Kidney (tissue), 14 donors: Measurements from ENCODE around the gene HPSE2. TPM values are rescaled to one million over a fixed set of nuclear protein-coding genes. Genes with fewer than 3 reads are reported as not detected.

Source experiments
- DNase-seq, 5 donors: peaks; one replicate each; pipeline ENCODE4 v3.0.0-alpha.2; 2013 to 2020
- FAIRE-seq: peaks from 2 replicates; lab custom pipeline; 2012; peaks lifted over from hg19 to GRCh38; lab: Jason Lieb, UNC
- H3K27ac ChIP-seq, 2 donors: one replicate each; pipeline ENCODE4 v1.7.0; 2013; ENCODE audit warnings: low read depth in 2 of 2, low read length in 2 of 2, inconsistent platforms in 1 of 2
- H3K27me3 ChIP-seq: one replicate; pipeline ENCODE4 v1.7.1; 2013; ENCODE audit warnings: low read length, inconsistent platforms; ENCODE audit not compliant: control insufficient read depth, insufficient read depth
- H3K36me3 ChIP-seq, 3 donors: one replicate each; pipeline versions ENCODE4 v1.7.0 to v1.7.1; 2013; ENCODE audit warnings: low read length in 3 of 3, control low read depth in 1 of 3, inconsistent platforms in 1 of 3; ENCODE audit not compliant: insufficient read depth in 3 of 3, control insufficient read depth in 2 of 3
- H3K4me1 ChIP-seq, 3 donors: one replicate each; pipeline versions ENCODE4 v1.7.0 to v1.7.1; 2013; ENCODE audit warnings: low read length in 3 of 3, inconsistent platforms in 1 of 3, low read depth in 1 of 3; ENCODE audit not compliant: control insufficient read depth in 2 of 3, insufficient read depth in 2 of 3
- H3K4me3 ChIP-seq, 3 donors: one replicate each; pipeline versions ENCODE4 v1.7.0 to v1.8.1; 2013; ENCODE audit warnings: low read length in 3 of 3, control low read depth in 1 of 3, inconsistent platforms in 1 of 3
- H3K9ac ChIP-seq, 3 donors: one replicate each; pipeline versions ENCODE4 v1.7.0 to v1.7.1; 2013; ENCODE audit warnings: low read length in 3 of 3, control low read depth in 1 of 3, inconsistent platforms in 1 of 3
- H3K9me3 ChIP-seq, 3 donors: one replicate each; pipeline versions ENCODE4 v1.7.0 to v1.7.1; 2013; ENCODE audit warnings: low read length in 3 of 3, control low read depth in 1 of 3, inconsistent platforms in 1 of 3; ENCODE audit not compliant: control insufficient read depth in 2 of 3, insufficient read depth in 1 of 3
- CTCF ChIP-seq: IDR thresholded peaks from 3 replicates; pipeline ENCODE4 v1.5.1; 2012; ENCODE audit warnings: mild to moderate bottlenecking, moderate library complexity, borderline replicate concordance; ENCODE audit not compliant: insufficient read depth; ENCODE audit errors: extremely low read depth
- intact Hi-C: fragments of 100-400 bp; cut with DNase I; formaldehyde crosslinking; loops from one replicate; pipeline ENCODE4 v1.11.1; 2022
- polyA plus RNA-seq: library from polyadenylated mRNA; stranded (reverse); fragments of 350-450 nt; fragmentation: Illumina TruSeq; extraction: RNeasy Lipid Tissue Mini Kit (QIAGEN cat#74804); gene quantifications from one replicate; pipeline ENCODE4 v1.2.3, GENCODE V29; 2014; ENCODE audit warnings: low read depth, low replicate concordance; ENCODE audit not compliant: insufficient read depth
- total RNA-seq: library from RNA; stranded (reverse); fragmentation: NEBNext Ultra II Directional; extraction: Animal tissue kit (Norgen Biotek cat#: 25700); gene quantifications from one replicate; pipeline ENCODE4 v1.2.1, GENCODE V29; 2021
- donor health status: control.
- donor health status: control.
- donor health status: control.
- donor health status: control.
- donor health status: control.
- donor health status: DM: yes; HTN: yes; CAD: no.
- donor health status: Normal renal cell carcinoma (clear cell type).

The HPSE2 gene
- total and polyA plus RNA-seq, 2 donors from 2014 or later, result 1.4 to 3.0 TPM

- FAIRE-seq, result no peak
- TF ChIP-seq CTCF, result no peak
- H3K9me3 ChIP-seq, result no peaks in the 10 kb centered on the region
- H3K4me1 ChIP-seq, result no peaks in the 10 kb centered on the region
- intact Hi-C loops, result no loop called here
- no peak overlapping the region for H3K4me3 ChIP-seq
- H3K27ac ChIP-seq, result no peak overlapping the region
- no peak for DNase-seq
- no peak overlapping the region for H3K9ac ChIP-seq
- no peaks in the 10 kb centered on the region for H3K36me3 ChIP-seq
- H3K27me3 ChIP-seq, result no peaks in the 10 kb centered on the region
These were observed 402.1 kb downstream of the HPSE2 start for GRCh38 chr10:98833542-98833941.

DNA sequence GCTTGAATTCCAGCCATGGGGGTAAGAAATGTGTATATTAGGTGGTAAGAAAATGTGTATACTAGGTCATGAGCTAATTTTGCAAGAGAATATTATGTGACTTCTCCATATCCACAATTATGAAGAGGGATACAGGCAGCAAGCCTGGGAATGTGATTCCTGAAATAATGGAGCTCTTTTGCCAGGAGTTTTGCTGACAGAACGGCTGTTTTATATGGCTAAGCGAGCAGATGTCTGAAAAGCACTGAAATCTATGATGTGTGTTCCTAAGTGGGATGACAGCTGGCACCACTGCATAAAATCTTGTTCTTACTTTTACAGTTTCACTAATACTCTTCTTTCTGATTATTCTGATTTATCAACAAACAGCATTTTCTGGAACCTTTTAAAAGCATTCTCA is 402.9 kb downstream of the HPSE2 start:
- Histone ChIP-seq H3K36me3 (no peaks in the 10 kb centered on the region), H3K4me1 (no peaks in the 10 kb centered on the region), H3K27ac (no peak overlapping the region), H3K27me3 (no peaks in the 10 kb centered on the region), H3K9ac (no peak overlapping the region), H3K4me3 (no peak overlapping the region), H3K9me3 (no peaks in the 10 kb centered on the region)
- intact Hi-C loops, result no loop called here
- TF ChIP-seq CTCF, result no peak
- DNase-seq (no peak), FAIRE-seq (no peak)

DNA sequence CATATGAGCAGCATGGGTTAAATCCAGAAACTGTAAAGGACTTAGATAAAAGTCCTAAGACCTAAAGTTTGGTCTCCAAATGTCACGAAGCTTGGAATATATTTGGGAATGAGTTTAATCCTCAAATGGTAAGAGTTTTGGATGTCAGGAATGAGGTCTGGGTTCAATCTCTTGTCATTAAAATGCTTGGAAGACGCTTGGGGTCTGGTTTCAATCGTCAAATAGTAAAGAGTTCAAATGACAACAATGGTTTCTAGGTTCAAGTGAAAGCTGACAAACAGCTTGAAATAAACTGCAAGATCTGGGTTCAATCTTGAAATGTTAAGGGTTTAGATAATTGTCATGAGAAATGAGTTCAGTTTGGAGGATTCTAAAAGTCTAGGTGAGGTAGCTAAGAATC is 403.5 kb downstream of the HPSE2 start:
- DNase-seq, result no peak
- no peak for FAIRE-seq
- Histone ChIP-seq H3K4me3 (no peak overlapping the region), H3K9ac (no peak overlapping the region), H3K27ac (no peak overlapping the region), H3K9me3 (no peaks in the 10 kb centered on the region), H3K36me3 (no peaks in the 10 kb centered on the region), H3K4me1 (no peaks in the 10 kb centered on the region), H3K27me3 (no peaks in the 10 kb centered on the region)
- intact Hi-C loops, result no loop called here
- no peak for TF ChIP-seq CTCF

- DNase-seq (no peak), FAIRE-seq (no peak)
- Histone ChIP-seq H3K4me3 (no peak overlapping the region), H3K27ac (no peak overlapping the region), H3K4me1 (no peaks in the 10 kb centered on the region), H3K36me3 (no peaks in the 10 kb centered on the region), H3K9me3 (no peaks in the 10 kb centered on the region), H3K27me3 (no peaks in the 10 kb centered on the region), H3K9ac (no peak overlapping the region)
- intact Hi-C loops, result no loop called here
- TF ChIP-seq CTCF, result no peak
These were observed 404.3 kb downstream of the HPSE2 start for GRCh38 chr10:98831391-98831790.
